GM06990 (cell line): ENCODE data around the gene PSMF1.

Experiments used
- DNase-seq: peaks from one replicate; pipeline ENCODE4 v3.0.0-alpha.2; 2011; ENCODE audit not compliant: insufficient read length; ENCODE audit errors: extremely low read depth
- H3K27me3 ChIP-seq: replicated peaks from 2 replicates; pipeline ENCODE4 v1.6.0; 2011; ENCODE audit warnings: low read length; ENCODE audit not compliant: control insufficient read depth, insufficient read depth
- H3K36me3 ChIP-seq: 2 replicates; pipeline ENCODE4 v1.5.1; 2011; ENCODE audit warnings: low read length; ENCODE audit not compliant: control insufficient read depth, insufficient read depth
- H3K4me3 ChIP-seq: replicated peaks from 2 replicates; pipeline ENCODE4 v1.5.1; 2011; ENCODE audit warnings: low read depth, mild to moderate bottlenecking, control low read depth, low read length
- TF ChIP-seq, protein P1 (sequence below): IDR thresholded peaks from 2 replicates; pipeline ENCODE4 v1.5.1; 2011; ENCODE audit warnings: low read length, control low read depth, mild to moderate bottlenecking, inconsistent platforms; ENCODE audit not compliant: insufficient read depth, poor library complexity, severe bottlenecking

The PSMF1 gene

GRCh38 chr20:1189827-1190226 lies 71.4 kb downstream of the PSMF1 start:
- TF ChIP-seq, protein P1, sequence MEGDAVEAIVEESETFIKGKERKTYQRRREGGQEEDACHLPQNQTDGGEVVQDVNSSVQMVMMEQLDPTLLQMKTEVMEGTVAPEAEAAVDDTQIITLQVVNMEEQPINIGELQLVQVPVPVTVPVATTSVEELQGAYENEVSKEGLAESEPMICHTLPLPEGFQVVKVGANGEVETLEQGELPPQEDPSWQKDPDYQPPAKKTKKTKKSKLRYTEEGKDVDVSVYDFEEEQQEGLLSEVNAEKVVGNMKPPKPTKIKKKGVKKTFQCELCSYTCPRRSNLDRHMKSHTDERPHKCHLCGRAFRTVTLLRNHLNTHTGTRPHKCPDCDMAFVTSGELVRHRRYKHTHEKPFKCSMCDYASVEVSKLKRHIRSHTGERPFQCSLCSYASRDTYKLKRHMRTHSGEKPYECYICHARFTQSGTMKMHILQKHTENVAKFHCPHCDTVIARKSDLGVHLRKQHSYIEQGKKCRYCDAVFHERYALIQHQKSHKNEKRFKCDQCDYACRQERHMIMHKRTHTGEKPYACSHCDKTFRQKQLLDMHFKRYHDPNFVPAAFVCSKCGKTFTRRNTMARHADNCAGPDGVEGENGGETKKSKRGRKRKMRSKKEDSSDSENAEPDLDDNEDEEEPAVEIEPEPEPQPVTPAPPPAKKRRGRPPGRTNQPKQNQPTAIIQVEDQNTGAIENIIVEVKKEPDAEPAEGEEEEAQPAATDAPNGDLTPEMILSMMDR = no peak
- Histone ChIP-seq H3K36me3 (no peaks in the 10 kb centered on the region), H3K4me3 (no peak overlapping the region), H3K27me3 (peaks cover 4% of the 10 kb centered on the region; the same call in 1 of the 2 replicates)
- no peak for DNase-seq

- Histone ChIP-seq H3K4me3 (no peak overlapping the region), H3K36me3 (no peaks in the 10 kb centered on the region), H3K27me3 (peaks cover 4% of the 10 kb centered on the region)
- TF ChIP-seq, protein P1 = no peak
- DNase-seq = no peak
Measured at GRCh38 chr20:1190847-1191246, 72.4 kb downstream of the PSMF1 start.

DNA sequence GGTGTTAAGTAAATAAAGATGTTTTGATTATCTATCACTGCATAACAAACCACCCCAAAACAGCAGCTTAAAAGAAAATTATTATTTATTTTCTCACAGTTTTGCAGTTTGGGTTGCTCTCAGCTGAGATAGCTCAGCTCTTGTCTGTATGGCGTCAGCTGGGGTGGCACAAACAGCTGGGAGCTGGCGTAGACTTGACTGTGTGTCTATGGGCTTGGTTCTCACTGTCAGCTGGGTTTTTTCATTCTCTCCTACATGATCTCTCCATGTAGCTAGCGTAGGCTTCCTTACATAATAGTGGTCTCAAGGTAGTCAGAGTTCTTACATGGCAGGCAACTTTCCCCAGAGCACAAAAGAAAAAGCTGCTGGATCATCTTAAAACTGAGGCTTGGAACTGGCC lies 72.9 kb downstream of the PSMF1 start:
- no peak for DNase-seq
- Histone ChIP-seq H3K36me3 (no peaks in the 10 kb centered on the region), H3K27me3 (peaks cover 4% of the 10 kb centered on the region), H3K4me3 (no peak overlapping the region)
- TF ChIP-seq, protein P1 = no peak

- H3K4me3 ChIP-seq = no peak overlapping the region
- no peak for DNase-seq
- H3K27me3 ChIP-seq = peaks cover 1% of the 10 kb centered on the region
- H3K36me3 ChIP-seq = no peaks in the 10 kb centered on the region
- TF ChIP-seq, protein P1 = no peak
Measured at GRCh38 chr20:1195226-1195625, 76.8 kb downstream of the PSMF1 start.

- TF ChIP-seq, protein P1 = no peak
- Histone ChIP-seq H3K4me3 (no peak overlapping the region), H3K27me3 (peaks cover 1% of the 10 kb centered on the region), H3K36me3 (no peaks in the 10 kb centered on the region)
- no peak for DNase-seq
Measured at GRCh38 chr20:1196634-1197033, 78.2 kb downstream of the PSMF1 start.

- H3K27me3 ChIP-seq = peaks cover 1% of the 10 kb centered on the region
- no peak for DNase-seq
- TF ChIP-seq, protein P1 = no peak
- no peaks in the 10 kb centered on the region for H3K36me3 ChIP-seq
- no peak overlapping the region for H3K4me3 ChIP-seq
Measured at GRCh38 chr20:1197801-1198200, 79.4 kb downstream of the PSMF1 start.
